Cardiac septum (tissue), 1 donor: ENCODE results near the gene B3GALT6. TPM values are rescaled to one million over a fixed set of nuclear protein-coding genes. Genes with fewer than 3 reads are reported as not detected.
"Not testable (repeated sequence)": the region's sequence is repeated elsewhere in the genome, so short reads cannot be mapped to it uniquely, and the experiment has no call there.

Experiments
- DNase-seq: peaks from one replicate; pipeline ENCODE4 v3.0.0-alpha.2; 2020; ENCODE audit warnings: low spot score
- intact Hi-C: fragments of 100-400 bp; cut with DNase I; formaldehyde crosslinking; loops from one replicate; pipeline ENCODE4 v1.14.0; 2022
- total RNA-seq: library from RNA; stranded (reverse); fragmentation: NEBNext Ultra II Directional; extraction: Animal tissue kit (Norgen Biotek cat#: 25700); gene quantifications from one replicate; pipeline ENCODE4 v1.2.1, GENCODE V29; 2021
- donor health status: DM: no; HTN: no; CAD: no.

Gene B3GALT6
- total RNA-seq, 1 donor from 2014 or later, result 11.1 TPM

DNA sequence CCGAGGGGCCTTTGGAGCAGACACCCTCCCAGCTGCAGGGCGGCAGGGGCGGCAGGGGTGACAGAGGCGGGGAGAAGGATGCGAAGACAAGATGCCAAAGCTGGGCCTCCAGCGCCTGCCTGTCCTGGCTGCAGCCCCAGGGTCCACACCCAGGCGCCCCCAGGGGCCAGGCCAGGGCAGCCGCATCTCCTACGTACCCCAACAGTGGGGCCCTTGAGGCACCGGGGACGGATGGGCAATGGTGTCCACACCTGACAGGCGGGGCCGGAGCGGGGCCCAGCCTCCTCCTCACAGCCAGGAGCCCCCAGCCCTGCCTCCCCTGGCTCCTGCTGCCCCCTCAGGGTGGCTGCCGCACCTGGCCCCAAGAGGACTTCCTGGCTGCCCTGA, 7.2 kb downstream of the B3GALT6 start:
- intact Hi-C loops, result no loop called here
- no peak for DNase-seq

GRCh38 chr1:1239614-1240347, 7.7 kb downstream of the B3GALT6 start:
- no peak for DNase-seq

GRCh38 chr1:1240348-1240732, 8.3 kb downstream of the B3GALT6 start:
- no peak for DNase-seq
- intact Hi-C loops, result no loop called here

More at GRCh38 chr1:1239614-1240347, 7.7 kb downstream of the B3GALT6 start:
- intact Hi-C loops, result no loop called here

DNA sequence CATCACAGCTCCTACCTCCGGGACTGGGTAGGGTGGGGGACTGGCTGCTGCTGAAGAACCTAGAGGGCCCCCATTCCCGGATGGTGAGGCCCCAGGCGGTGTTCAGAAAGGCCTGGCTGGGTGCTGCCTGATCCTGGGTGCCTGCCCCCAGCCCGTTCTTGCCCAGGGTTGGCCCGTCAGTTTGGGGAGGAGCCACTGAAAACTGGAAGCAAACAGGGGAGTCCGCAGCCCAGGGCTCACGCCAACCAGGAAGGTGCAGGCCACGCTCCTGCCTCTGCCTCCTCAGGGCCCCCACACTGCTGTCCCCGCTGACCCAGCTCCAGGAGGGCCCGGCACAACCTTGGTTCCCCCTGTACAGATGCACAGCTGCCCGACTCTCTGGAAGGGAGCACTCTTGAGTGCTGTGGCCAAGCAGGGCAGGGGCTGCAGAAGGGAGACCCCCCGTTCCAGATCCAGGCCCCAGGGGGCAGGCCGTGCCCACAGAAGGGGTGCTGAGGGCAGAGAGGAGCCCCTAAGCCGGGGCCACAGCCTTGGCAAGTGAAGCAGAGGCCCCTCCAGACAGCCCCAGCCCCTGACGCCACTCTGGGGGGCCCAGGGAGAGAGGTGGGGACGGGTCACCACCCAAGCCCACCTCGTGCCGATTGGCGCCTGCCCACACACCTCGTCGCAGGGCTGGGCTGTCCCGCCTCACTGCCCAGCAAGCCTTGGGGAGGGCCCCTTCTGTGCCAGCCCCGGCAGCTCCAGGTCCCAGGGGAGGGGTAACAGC, 9.0 kb downstream of the B3GALT6 start:
- intact Hi-C loops, result no loop called here
- no peak for DNase-seq

GRCh38 chr1:1241588-1242219, 9.7 kb downstream of the B3GALT6 start:
- intact Hi-C loops, result no loop called here
- DNase-seq, result no peak

DNA sequence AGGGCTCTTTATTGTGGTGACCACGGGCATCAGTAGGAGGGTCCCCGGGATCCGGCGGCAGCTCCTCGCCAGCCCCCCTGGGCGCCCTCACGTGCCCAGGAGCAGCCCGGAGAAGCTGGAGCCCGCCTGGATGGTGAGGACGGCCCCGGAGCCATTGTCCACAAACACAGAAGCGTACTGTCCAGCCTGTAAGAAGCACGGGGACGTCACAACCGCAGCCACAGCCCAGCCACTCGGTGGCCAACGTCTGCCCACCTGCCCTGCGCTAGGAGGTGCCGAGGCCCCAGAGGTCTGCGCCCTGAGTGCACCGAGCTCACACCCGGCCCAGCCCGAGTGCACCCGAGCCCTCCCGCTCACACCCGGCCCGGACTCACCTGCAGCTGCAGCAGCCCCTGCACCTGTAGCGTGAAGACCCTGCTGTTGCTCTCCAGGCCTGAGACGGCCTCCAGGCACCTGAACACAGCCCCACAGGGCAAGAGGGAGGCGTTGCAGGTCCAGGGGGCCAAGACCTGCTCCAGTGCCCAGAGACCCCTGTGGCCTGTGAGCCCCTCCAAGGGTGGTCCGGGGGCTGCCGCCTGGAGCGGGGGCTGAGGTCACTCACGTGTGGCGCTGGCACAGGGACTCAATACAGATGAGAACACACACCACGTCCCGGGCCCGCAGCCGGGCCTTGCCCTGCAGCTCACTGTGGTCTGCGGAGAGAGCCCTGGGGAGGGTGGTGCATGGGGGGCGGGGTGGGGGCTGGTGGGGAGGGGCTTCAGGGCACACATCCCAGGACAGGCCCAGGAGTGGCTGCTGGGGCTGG, 10.6 kb downstream of the B3GALT6 start:
- intact Hi-C loops, result no loop called here
- DNase-seq, result no peak

GRCh38 chr1:1243266-1243660, 11.2 kb downstream of the B3GALT6 start:
- DNase-seq, result no peak
- intact Hi-C loops, result no loop called here

GRCh38 chr1:1243807-1244191, 11.8 kb downstream of the B3GALT6 start:
- intact Hi-C loops, result no loop called here
- no peak for DNase-seq

- no peak for DNase-seq
- intact Hi-C loops, result no loop called here
These were observed 12.3 kb downstream of the B3GALT6 start for GRCh38 chr1:1244192-1244811.

DNA sequence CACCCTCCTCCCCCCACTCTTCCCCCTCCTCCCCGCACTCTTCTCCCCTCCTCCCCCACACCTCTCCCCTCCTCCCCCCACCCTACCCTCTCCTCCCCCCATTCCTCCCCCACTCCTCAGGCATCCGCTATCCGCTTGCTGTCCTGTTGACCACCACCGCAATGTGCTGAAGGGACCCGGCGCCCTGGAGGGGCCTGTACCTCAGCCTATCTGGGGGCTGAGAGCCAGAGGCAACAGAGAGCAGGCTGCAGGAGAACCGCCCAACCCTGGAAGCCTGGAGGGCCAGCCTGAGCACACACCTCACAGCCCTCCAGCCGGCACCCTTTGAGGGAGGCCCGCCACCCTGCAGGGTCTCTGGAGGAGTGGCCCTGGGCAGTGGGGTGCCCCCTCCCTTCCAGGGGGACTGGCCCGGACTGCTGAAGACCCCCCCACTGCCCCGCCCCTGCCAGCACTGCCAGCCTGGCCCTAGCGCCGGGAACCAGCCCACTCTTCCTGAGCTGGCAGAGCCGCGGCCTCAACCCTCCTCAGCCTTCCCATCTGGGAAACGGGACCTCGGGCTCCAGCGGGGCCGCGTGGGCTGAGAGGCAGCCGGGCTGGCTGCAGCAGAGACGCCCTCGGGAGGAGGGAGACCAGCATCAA, 13.3 kb downstream of the B3GALT6 start:
- no peak for DNase-seq
- intact Hi-C loops, result no loop called here

GRCh38 chr1:1245817-1246576, 14.0 kb downstream of the B3GALT6 start:
- intact Hi-C loops, result no loop called here
- DNase-seq, result no peak

DNA sequence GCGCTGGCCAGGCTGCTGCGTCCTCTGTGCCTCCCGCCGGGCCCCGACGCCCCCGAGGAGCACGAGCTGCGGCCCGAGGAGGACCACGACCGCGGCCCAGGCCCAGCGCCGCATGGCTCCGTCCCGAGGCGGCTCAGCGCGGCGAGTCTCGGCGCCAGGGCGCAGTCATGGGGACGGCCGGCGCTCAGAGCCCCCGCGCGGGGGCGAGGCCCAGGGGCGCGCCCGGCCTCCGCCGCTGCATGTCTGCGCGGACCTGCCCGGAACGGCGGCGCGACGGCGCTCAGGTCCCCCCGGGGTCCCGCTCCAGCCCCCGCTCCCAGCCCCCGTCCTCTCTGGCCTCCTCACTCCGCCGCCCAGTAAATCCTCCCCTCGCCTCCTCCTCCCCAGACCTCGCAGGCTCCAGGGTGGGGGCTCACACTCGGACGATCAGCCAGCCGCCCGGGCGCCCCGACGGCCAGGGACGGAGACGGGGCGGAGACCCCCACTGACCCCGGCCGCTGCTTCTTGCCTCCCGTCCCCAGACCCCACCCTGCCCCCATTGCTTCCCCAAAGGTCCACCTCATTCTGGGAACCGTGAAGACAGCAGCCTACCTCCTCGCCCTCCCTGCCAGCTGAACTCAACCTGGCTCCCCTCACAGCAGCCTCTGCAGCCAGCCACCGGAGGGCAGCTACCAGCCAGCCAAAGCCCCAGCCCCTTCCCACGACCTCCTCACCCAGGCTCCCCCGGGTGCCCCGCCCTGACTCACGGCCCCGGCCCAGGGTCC, 14.7 kb downstream of the B3GALT6 start, which contains the start of gene C1QTNF12:
C1QTNF12 (minus strand) TSS at position 146 of the 764 bp plus-strand sequence; CDS start at position 114, 32 bp downstream.
- intact Hi-C loops, result no loop called here
- no peak for DNase-seq

DNA sequence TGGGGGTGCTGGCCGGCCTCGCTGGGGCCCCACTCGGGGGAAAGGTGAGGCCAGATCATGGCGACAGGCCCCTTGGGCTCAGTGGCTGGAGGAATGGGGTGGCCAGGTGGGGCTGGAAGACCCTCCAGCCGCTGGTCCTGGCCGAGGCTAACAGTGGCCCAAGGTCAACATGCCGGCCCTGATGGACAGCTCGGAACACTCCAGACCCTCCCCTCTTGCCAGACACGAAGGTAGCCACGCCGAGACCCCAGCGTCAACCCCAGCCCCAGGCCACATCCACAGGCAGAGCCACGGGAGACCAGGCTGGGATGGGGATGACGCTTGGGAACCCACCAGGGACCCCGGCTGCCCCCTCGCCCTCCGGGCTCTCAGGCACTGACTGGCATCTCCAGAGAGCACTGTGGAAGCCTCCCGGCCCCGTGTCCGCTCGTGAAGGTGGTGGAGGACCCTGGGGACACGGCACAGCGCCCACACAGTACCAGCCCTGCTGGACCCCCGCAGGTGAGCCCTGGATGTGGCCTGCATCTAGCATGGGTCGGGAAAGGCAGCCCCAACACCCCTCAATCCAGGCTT, 15.4 kb downstream of the B3GALT6 start:
- DNase-seq, result no peak
- intact Hi-C loops, result no loop called here

DNA sequence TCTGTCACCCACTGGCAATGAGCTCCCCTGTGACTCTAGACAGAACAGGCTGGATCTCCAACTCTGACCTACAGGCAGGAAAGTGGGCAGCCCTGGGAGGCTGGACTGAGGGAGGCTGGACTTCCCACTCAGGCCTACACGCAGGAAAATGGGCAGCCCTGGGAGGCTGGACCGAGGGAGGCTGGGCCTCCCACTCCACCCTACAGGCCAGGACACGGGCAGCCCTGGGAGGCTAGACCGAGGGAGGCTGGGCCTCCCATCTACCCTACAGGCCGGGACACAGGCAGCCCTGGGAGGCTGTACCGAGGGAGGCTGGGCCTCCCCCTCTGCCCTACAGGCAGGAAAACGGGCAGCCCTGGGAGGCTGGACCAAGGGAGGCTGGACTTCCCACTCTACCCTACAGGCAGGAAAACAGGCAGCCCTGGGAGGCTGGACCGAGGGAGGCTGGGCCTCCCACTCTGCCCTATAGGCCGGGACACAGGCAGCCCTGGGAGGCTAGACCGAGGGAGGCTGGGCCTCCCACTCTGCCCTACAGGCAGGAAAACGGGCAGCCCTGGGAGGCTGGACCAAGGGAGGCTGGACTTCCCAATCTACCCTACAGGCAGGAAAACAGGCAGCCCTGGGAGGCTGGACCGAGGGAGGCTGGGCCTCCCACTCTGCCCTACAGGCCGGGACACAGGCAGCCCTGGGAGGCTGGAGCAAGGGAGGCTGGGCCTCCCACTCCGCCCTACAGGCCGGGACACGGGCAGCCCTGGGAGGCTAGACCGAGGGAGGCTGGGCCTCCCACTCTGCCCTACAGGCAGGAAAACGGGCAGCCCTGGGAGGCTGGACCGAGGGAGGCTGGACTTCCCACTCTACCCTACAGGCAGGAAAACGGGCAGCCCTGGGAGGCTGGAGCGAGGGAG, 16.2 kb downstream of the B3GALT6 start:
- DNase-seq, intact Hi-C loops: not testable (repeated sequence)

- intact Hi-C loops, result loop anchor here (2.0 kb wide), 1 partner anchor 128 kb away; no protein-coding TSS in a partner anchor
- no peak for DNase-seq
These were observed 18.8 kb downstream of the B3GALT6 start for GRCh38 chr1:1250786-1251284.

DNA sequence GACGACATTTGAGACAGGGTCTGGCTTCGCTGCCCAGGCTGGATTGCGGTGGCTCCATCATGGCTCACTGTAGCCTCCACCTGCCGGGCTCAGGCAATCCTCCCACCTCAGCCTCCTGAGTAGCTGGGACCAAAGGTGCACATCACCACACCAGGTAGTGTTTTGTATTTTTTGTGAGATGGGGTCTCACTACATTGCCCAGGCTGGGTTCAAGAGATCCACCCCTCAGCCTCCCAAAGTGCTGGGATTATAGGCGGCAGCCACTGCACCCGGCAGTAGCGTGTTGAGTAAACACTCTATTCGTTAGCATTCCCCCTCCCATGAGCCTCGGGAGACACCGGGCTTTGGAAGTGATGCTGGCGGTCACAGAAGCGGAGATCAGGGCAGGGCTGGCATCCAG, 21.3 kb downstream of the B3GALT6 start:
- intact Hi-C loops, result no loop called here
- DNase-seq, result no peak
